ENCODE data around the gene SORCS2.

Gene SORCS2

DNA sequence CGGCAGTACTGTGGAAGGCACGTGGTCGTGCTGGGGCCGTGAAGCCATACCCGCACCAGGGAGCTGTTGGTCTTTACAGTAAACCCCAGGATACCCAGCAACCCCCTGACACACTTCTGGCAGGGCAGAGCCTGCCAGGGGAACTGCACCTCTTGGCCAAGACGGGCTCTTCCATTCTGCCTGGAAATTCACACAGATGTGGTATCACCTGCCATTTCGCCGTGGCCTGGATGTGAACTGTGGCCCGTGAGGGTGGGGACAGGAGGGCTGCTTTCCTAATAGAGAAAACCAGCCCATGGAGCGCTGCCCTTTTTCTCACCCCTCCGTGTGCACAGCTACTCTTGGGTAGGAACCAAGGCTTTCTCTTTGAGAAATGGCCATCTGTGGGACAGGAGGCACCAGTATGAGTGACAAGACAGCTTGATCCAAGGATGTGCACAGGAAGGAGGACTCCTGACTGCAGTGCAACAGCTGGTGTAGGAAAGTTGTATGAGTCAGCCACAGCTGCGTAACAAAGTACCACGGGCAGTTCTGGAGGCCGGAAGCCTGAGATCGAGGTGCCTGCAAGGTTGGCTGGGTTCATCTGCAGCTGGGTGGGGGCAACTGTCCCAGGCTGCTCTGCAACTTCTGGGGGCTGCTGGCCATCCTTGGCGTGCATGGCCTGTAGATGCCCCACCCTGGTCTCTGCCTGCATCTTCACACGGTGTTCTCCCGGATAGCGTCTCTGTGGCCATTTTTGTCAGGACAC, 146.7 kb downstream of the SORCS2 start:
- no peak for DNase-seq (ENCODE audit: low read depth in 2 of 2)
- TF ChIP-seq CTCF (IDR thresholded peaks at IDR 0.05; ENCODE audit: low read depth, low read length): no peak

GRCh38 chr4:7339751-7340552, 147.6 kb downstream of the SORCS2 start:
- DNase-seq (ENCODE audit: low read depth in 2 of 2): no peak
- TF ChIP-seq CTCF (IDR thresholded peaks at IDR 0.05; ENCODE audit: low read depth, low read length): no peak
- no peak overlapping the region for H3K4me3 ChIP-seq (replicated peaks in 1 of 2; ENCODE audit: low read depth in 2 of 2, low read length in 2 of 2)

More for the DNA sequence above, 146.7 kb downstream of the SORCS2 start:
- H3K4me3 ChIP-seq (replicated peaks in 1 of 2; ENCODE audit: low read depth in 2 of 2, low read length in 2 of 2): no peak overlapping the region

- no peak for DNase-seq (ENCODE audit: low read depth in 2 of 2)
- TF ChIP-seq CTCF (IDR thresholded peaks at IDR 0.05; ENCODE audit: low read depth, low read length): no peak
- no peak overlapping the region for H3K4me3 ChIP-seq (replicated peaks in 1 of 2; ENCODE audit: low read depth in 2 of 2, low read length in 2 of 2)
Measured at GRCh38 chr4:7340553-7341433, 148.5 kb downstream of the SORCS2 start.

GRCh38 chr4:7341491-7342222, 149.3 kb downstream of the SORCS2 start:
- H3K4me3 ChIP-seq (replicated peaks in 1 of 2; ENCODE audit: low read depth in 2 of 2, low read length in 2 of 2): no peak overlapping the region
- no peak for TF ChIP-seq CTCF (IDR thresholded peaks at IDR 0.05; ENCODE audit: low read depth, low read length)

GRCh38 chr4:7342223-7343080, 150.1 kb downstream of the SORCS2 start:
- no peak for DNase-seq (ENCODE audit: low read depth in 2 of 2)
- no peak for TF ChIP-seq CTCF (IDR thresholded peaks at IDR 0.05; ENCODE audit: low read depth, low read length)
- H3K4me3 ChIP-seq (replicated peaks in 1 of 2; ENCODE audit: low read depth in 2 of 2, low read length in 2 of 2): no peak overlapping the region

More at GRCh38 chr4:7341491-7342222, 149.3 kb downstream of the SORCS2 start:
- no peak for DNase-seq (ENCODE audit: low read depth in 2 of 2)
